AG09319 (cell line): ENCODE measurements around the gene TTC28.
A peak's percentile ranks its signal among the peaks of the same experiment; 100 is the strongest.

Source experiments
- DNase-seq: peaks from one replicate; pipeline ENCODE4 v3.0.0-alpha.2; 2010; ENCODE audit warnings: low read depth; ENCODE audit errors: extremely low read depth
- TF ChIP-seq, protein P1 (sequence below): IDR thresholded peaks from 2 replicates; pipeline ENCODE4 v1.5.1; 2011; ENCODE audit warnings: low read depth, mild to moderate bottlenecking, inconsistent platforms, low read length, moderate library complexity

Gene TTC28

GRCh38 chr22:28053896-28054818 is 625.5 kb downstream of the TTC28 start:
- no peak for DNase-seq
- TF ChIP-seq, protein P1, sequence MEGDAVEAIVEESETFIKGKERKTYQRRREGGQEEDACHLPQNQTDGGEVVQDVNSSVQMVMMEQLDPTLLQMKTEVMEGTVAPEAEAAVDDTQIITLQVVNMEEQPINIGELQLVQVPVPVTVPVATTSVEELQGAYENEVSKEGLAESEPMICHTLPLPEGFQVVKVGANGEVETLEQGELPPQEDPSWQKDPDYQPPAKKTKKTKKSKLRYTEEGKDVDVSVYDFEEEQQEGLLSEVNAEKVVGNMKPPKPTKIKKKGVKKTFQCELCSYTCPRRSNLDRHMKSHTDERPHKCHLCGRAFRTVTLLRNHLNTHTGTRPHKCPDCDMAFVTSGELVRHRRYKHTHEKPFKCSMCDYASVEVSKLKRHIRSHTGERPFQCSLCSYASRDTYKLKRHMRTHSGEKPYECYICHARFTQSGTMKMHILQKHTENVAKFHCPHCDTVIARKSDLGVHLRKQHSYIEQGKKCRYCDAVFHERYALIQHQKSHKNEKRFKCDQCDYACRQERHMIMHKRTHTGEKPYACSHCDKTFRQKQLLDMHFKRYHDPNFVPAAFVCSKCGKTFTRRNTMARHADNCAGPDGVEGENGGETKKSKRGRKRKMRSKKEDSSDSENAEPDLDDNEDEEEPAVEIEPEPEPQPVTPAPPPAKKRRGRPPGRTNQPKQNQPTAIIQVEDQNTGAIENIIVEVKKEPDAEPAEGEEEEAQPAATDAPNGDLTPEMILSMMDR = no peak

- TF ChIP-seq, protein P1 = no peak
- DNase-seq = no peak
These were observed 626.8 kb downstream of the TTC28 start for GRCh38 chr22:28052825-28053269.

GRCh38 chr22:28051787-28052356 is 627.8 kb downstream of the TTC28 start:
- TF ChIP-seq, protein P1 = peak; percentile 94
- peak; percentile 15 for DNase-seq

DNA sequence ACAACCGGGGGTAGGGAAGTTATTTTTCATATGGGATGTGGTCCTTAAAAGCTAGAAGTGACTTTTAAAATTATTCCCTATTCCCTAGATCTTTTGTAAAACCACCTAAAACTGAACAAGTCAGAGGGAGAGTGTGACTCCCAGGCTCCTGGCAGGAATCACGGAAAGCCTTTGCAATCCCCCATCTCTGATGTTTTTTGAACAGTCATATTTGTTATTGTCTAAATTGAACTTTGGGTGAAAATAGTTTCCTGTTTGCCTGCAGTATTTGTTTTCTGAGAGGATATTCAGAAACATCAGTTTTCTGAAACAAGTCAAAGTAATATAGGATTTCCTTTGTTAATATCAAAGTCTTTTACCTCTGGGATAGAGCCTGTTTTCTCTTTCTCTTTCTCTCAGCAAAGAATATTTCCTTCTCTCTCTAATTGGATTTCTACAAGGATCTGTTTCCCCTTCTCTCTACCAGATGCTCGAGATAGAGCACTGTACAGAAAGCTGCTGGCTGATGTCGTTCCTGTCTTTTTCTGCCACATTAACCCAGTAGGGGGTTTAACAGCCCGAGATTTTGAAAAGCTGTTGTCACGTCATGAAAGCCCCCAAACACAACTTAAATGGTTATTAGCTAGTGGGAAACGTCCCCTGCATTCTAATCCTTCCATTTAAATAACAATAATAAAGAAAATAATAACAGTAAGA is 628.4 kb downstream of the TTC28 start:
- DNase-seq = no peak

GRCh38 chr22:28048529-28048928 is 631.1 kb downstream of the TTC28 start:
- TF ChIP-seq, protein P1 = no peak

More for the DNA sequence above, 628.4 kb downstream of the TTC28 start:
- TF ChIP-seq, protein P1 = no peak

DNA sequence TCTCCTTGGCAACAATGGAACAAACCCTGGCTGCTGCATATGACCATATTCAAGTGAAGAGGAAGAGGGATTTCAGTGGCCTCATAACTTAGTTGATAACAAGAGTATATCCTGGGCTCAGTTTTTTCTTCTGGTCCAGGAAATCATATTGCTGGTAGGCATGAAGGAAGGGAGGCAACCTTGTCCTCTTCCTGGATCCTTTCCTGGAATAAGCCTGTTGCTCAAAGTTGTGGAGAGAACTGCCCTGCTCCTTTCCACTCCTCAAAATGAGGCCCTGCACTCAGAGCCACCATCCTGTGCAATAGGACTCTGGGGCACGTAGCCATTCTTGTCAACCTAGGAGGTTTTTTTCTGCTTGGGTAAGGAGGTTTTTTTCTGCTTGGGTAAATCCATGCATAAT is 631.9 kb downstream of the TTC28 start:
- no peak for DNase-seq

More at GRCh38 chr22:28048529-28048928, 631.1 kb downstream of the TTC28 start:
- DNase-seq = no peak

More for the DNA sequence above, 631.9 kb downstream of the TTC28 start:
- TF ChIP-seq, protein P1 = no peak
